NCI-H446 (cell line): ENCODE results near the gene GLYATL1B.
"Not testable (repeated sequence)": the region's sequence is repeated elsewhere in the genome, so short reads cannot be mapped to it uniquely, and the experiment has no call there.

Source experiments
- DNase-seq, 2 experiments: peaks; one replicate each; lab custom pipeline; 2025; lab: John Stamatoyannopoulos, UW

The GLYATL1B gene

GRCh38 chr11:59095972-59096575, 10.0 kb downstream of the GLYATL1B start:
- DNase-seq, result not testable (repeated sequence)

- DNase-seq, result peak in 1 of 2 experiments; percentile 55
These were observed 11.1 kb downstream of the GLYATL1B start for GRCh38 chr11:59097113-59097708.

GRCh38 chr11:59097938-59098337, 11.8 kb downstream of the GLYATL1B start:
- not testable (repeated sequence) for DNase-seq

- DNase-seq, result no peak
These were observed 16.2 kb downstream of the GLYATL1B start for GRCh38 chr11:59102259-59102765.

- DNase-seq, result peak; percentile 90 to 97
These were observed 20.5 kb downstream of the GLYATL1B start, which contains the start of gene FAM111B for GRCh38 chr11:59106363-59107336. TSS of gene FAM111B (plus strand) at chr11:59107237. CDS start at chr11:59109626, 2,389 bp downstream.

DNA sequence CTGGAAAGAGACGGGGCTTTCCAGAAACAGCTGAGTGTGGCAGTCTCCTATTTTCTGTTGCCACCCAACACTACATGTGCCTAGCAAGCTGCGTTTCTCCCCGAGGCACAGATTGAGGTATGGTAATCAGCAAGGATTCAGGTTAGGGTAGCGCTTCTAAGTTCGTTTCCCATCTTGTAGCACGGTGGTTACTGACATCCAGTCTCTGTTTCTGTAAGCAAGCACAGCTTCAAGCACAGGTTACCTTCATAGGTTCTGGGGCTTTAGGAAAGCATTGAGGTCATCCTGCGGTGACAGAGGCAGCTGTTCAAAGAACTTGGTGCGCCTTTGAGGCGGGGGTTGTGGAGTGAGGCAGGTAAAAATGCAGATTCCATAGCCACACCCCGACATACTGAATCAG, 21.6 kb downstream of the GLYATL1B start:
- not testable (repeated sequence) for DNase-seq

DNA sequence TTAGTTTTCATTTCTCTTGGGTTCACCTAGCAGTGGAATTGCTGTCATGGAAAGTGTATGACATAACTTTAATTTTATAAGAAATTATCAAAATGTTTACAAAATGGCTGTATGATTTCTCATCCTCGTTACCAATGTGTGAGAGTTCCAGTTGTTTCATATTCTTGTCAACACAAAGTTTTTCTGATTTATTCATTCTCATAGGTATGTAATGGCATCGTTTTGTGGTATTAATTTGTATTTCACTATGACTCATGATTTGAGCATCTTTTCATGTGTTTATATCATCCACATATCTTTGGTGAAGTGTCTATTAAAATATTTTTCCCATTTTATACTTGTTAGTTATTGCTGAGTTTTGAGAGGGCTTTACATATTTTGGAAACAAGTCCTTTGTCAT, 26.4 kb downstream of the GLYATL1B start:
- no peak for DNase-seq

DNA sequence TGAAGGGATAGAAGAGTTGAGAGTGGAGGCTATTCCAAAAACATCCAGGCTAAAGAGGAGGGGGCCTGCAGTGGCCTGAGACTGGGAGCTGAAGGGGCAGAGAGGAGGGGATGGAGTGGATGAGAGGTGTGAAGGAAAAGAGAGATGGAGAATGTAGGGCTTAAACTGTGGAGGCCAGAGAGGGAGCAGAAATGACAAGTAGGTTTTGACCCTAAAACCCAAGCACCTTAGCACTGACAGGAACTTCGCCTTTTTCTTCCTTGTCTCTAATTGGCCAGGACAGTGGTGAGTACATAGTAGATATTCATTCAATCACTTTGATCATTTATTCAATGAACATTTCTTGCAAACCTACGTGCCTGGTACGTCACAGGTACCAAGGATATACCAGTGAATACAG, 28.2 kb downstream of the GLYATL1B start:
- DNase-seq, result no peak

DNA sequence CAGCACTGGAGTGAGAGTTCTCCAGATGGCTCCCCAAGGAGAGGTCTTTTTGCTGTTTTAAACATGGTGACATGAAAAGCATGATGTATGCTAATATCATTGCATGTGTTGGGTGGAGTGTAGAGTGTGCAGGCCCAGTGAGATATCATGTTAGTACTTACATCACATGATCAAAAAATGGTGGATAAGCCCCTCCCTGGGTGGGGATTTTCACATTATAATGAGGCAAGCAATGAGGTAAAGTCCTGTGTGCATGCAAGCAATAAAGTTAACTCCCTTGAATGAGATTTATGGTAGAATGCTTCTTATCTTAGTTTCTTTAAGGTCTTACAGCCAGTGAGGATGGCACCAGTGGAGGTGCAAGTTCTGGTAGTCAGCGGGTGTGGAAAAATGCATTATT, 29.4 kb downstream of the GLYATL1B start:
- DNase-seq, result no peak

DNA sequence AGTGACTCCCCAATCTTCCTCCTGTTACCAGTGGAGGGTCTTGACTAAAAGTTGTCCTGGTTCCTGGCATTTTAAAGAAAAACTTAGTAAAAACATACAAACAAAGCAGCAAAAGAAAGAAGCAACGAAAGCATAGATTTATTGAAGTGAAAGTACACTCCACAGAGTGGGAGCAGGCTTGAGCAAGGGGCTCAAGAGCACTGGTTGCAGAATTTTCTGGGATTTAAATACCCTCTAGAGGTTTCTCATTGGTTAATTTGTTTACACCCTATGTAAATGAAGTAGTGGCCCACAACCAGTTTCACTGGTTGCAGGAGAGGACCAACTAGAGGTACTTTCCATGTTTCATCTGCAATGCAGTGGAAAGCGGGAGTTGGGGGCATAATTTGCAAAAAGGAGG, 31.7 kb downstream of the GLYATL1B start:
- DNase-seq, result no peak

DNA sequence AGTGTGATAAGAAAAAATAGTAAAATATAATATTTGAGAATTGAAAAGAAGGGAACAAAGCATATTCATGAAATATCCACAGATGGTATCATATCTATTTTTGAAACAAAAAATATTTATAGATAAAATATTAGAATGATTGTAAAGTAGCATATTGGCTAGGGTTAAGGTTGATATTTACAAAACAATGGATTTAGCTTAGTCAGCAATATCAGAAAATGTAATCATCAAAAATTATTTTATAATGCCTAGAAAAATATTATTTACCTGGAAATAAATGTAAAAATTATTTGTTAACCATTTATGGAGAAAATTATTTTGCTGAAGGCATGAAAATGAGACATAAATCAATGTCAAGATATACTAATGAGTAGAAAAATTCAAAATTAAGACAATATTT, 33.7 kb downstream of the GLYATL1B start:
- no peak for DNase-seq

DNA sequence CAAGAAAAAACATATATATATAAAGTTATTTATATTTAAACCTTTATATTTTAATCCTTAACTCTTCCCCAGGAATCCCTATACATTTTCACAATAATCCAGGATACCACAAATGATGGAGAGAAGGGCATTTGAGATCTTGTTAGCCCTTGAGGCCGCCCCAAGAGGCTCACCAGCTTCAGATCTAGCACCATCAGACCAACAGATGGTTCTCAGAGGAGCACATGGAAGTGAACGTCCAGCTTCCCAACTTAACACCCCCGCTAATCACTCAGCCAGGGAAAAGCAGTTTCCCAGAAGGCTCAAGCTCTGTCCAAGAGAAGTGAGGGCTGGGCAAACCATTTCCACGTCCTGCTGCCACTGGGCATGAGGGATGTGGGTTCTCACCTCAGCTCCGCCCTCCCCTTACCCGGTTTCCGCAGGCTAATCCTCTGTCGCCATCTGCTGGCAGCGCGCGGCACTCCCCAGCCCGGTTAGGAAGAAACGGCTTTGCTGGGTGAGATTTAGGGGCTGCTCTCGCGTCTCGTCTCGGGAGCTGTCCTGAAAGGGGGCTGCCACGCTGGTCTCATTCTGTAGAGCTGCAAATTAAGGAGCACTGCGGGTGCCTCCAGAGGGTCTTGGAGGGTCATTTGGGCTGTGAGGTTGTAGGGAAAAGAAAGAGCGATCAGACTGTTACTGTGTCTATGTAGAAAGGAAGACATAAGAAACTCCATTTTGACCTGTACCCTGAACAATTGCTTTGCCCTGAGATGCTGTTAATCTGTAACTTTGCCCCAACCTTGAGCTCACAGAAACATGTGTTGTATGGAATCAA, 49.7 kb downstream of the GLYATL1B start:
- peak; percentile 47 to 85 for DNase-seq

DNA sequence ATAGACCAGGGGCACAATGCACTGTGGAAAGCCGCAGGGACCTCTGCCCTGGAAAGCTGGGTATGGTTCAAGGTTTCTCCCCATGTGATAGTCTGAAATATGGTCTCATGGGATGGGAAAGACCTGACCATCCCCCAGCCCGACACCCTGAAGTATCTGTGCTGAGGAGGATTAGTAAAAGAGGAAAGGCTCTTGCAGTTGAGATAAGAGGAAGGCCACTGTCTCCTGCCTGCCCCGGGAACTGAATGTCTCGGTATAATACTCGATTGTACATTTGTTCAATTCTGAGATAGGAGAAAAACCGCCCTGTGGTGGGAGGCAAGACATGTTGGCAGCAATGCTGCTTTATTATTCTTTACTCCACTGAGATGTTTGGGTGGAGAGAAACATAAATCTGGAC, 50.4 kb downstream of the GLYATL1B start:
- not testable (repeated sequence) for DNase-seq

GRCh38 chr11:59137190-59137589, 51.1 kb downstream of the GLYATL1B start:
- DNase-seq, result no peak

- no peak for DNase-seq
These were observed 52.5 kb downstream of the GLYATL1B start for GRCh38 chr11:59138643-59139042.

DNA sequence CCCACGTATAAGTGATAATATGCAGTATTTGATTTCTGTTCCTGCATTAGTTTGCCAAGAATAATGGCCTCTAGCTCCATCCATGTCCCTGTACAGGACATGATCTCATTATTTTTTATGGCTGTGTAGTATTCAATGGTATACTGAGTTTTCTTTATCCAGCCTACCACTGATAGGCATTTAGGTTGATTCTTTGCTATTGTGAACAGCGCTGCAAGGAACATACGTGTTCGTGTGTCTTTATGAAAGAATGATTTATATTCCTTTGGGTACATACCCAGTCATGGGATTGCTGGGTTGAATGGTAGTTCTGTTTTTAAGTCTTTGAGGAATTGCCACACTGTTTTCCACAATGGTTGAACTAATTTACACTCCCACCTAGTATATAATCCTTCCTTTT, 55.1 kb downstream of the GLYATL1B start:
- DNase-seq, result no peak

DNA sequence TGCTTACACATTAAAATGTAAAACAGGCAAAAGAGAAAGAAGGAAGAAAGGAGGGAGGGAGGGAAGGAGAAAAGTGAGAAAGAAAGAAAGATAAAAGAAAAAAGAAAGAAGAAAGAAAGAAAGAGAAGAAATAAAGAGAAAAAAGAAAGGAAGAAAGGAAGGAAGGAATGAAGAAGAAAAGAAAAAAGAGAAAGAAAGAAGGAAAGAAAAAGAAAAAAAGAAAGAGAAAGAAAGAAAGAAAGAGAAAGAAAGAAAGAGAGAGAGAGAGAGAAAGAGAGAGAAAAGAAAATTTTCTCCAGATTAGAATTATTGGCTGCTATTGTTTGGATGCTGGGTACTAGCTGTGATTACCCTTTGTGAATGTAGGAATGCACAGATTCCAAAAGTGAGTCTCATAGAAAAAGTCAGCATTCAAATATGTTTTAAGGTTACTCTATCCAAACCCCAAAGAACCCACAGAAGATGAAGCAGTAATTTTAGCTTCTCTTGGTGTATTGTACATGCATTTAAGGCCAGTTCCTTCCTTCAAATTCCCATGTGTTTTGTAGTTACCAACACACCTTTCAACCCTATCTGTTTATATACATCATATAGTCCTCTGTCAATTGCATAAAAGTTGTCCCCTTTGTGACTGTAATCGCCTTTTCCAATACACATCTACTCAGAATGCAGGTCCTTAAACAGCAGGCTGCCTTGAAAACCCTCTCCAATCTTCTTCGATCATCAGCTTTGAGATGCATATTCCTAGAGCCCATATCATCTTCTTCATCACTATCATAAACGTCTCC, 55.8 kb downstream of the GLYATL1B start:
- no peak for DNase-seq

DNA sequence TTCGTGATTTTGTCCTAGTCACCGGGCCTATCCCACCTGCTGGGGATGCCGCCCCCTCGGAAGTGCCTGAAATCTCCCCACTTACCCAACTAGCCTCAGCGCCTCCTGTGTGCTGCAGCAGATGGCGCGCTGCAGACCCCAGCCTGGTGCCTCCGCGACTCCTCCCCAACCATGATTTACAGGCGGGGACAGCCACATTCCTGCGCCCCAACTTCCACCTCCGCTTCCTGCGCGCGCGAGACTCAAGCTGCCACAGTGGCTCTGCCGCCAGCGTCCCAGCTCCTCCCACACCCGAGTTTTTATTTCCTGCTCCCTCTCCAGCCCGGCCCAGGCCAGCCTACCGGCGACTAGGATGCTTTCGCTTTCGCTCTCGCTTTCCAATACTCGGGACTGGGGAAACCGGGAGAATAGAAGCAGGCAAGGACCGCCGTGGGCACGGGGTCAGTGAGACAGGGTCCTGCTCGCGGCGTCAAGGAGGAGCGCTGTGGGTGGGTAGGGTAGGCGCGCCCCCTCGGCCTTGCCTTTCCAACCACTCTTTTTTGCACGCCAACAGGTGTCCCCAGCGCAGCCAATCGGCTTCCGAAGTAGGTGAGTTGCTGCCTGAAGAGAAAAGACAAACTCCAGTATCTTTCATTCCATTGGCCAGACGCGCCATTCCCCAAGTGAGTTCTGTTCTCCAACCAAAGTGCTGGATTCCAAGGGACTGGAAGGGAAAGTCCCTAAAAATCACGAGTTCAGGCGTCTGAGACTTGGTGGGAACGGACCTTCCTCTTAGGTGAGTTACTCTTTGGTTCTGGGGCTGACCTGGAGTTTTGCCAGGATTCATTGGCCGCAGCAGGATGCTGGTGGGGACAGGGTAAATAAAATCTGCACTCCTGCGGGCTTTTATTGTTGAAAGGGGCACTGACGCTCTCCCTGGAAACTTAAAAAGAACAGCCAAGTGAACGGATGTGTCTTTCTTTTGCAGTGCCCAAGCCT, 56.7 kb downstream of the GLYATL1B start, which contains the start of gene FAM111A:
Gene FAM111A, plus strand, starts transcription at position 327 of the 978 bp plus-strand sequence. CDS start 6,017 bp downstream, outside the sequence.
- DNase-seq, result no peak

- no peak for DNase-seq
These were observed 58.0 kb downstream of the GLYATL1B start for GRCh38 chr11:59144096-59144495.
